ENCODE results near the gene RFX5. TPM values are rescaled to one million over a fixed set of nuclear protein-coding genes. Genes with fewer than 3 reads are reported as not detected.

Gene RFX5
- total RNA-seq, 4 donors from 2014 or later = 36.0 to 69.9 (median 58.4) TPM

GRCh38 chr1:151386002-151386401, 39.0 kb upstream of the RFX5 start:
- H3K36me3 ChIP-seq = no peaks in the 10 kb centered on the region
- intact Hi-C loops (cut with DNase I) = no loop called here
- no peaks in the 10 kb centered on the region for H3K9me3 ChIP-seq
- 90 to 92% methylated on average over 2 of the region's 2 CpGs for WGBS, 2 donors
- no peaks in the 10 kb centered on the region for H3K27me3 ChIP-seq
- TF ChIP-seq CTCF (IDR thresholded peaks at IDR 0.05) = no peak
- TF ChIP-seq POLR2A (IDR thresholded peaks at IDR 0.05) = no peak
- no peak overlapping the region for H3K27ac ChIP-seq
- no peaks in the 10 kb centered on the region for H3K4me1 ChIP-seq
- no peak overlapping the region for H3K4me3 ChIP-seq (replicated peaks in 1 of 3)
- no peak for DNase-seq

GRCh38 chr1:151384584-151384983, 37.5 kb upstream of the RFX5 start:
- intact Hi-C loops (cut with DNase I) = no loop called here
- Histone ChIP-seq H3K4me3 (replicated peaks in 1 of 3) (no peak overlapping the region), H3K4me1 (no peaks in the 10 kb centered on the region), H3K9me3 (no peaks in the 10 kb centered on the region), H3K27me3 (no peaks in the 10 kb centered on the region), H3K36me3 (no peaks in the 10 kb centered on the region), H3K27ac (no peak overlapping the region)
- DNase-seq = no peak
- WGBS, 2 donors = 83 to 84% methylated on average over 3 of the region's 3 CpGs
- TF ChIP-seq CTCF (IDR thresholded peaks at IDR 0.05) (no peak), POLR2A (IDR thresholded peaks at IDR 0.05) (no peak)

- intact Hi-C loops (cut with DNase I) = no loop called here
- 75 to 79% methylated on average over 3 of the region's 3 CpGs for WGBS, 2 donors
- peaks cover 5 to 7% of the 10 kb centered on the region in 2 donors for H3K4me1 ChIP-seq
- H3K9me3 ChIP-seq = no peaks in the 10 kb centered on the region
- no peaks in the 10 kb centered on the region for H3K36me3 ChIP-seq
- DNase-seq = no peak
- H3K4me3 ChIP-seq (replicated peaks in 1 of 3) = no peak overlapping the region
- TF ChIP-seq CTCF (IDR thresholded peaks at IDR 0.05) (no peak), POLR2A (IDR thresholded peaks at IDR 0.05) (no peak)
- no peak overlapping the region for H3K27ac ChIP-seq
- no peaks in the 10 kb centered on the region for H3K27me3 ChIP-seq
Measured at GRCh38 chr1:151377150-151377884, 30.3 kb upstream of the RFX5 start.

- 82 to 88% methylated on average over 10 to 14 of the region's 14 CpGs for WGBS, 2 donors
Measured at GRCh38 chr1:151373196-151373595, 26.1 kb upstream of the RFX5 start.

More at GRCh38 chr1:151373196-151373595, 26.1 kb upstream of the RFX5 start:
- Histone ChIP-seq H3K4me1 (peaks cover 39 to 47% of the 10 kb centered on the region in 2 donors), H3K27ac (peak overlapping the region in 1 of 3 donors; percentile 88), H3K36me3 (no peaks in the 10 kb centered on the region), H3K27me3 (no peaks in the 10 kb centered on the region), H3K4me3 (replicated peaks in 1 of 3) (no peak overlapping the region), H3K9me3 (no peaks in the 10 kb centered on the region)
- TF ChIP-seq CTCF (IDR thresholded peaks at IDR 0.05) (no peak), POLR2A (IDR thresholded peaks at IDR 0.05) (no peak)
- DNase-seq = no peak
- intact Hi-C loops (cut with DNase I) = no loop called here

Data from thyroid gland (tissue), 4 donors.